NCI-H146 (cell line): ENCODE data around the gene ZNF3.

Experiments used
- DNase-seq: peaks from one replicate; lab custom pipeline; 2025; lab: John Stamatoyannopoulos, UW

The ZNF3 gene

DNA sequence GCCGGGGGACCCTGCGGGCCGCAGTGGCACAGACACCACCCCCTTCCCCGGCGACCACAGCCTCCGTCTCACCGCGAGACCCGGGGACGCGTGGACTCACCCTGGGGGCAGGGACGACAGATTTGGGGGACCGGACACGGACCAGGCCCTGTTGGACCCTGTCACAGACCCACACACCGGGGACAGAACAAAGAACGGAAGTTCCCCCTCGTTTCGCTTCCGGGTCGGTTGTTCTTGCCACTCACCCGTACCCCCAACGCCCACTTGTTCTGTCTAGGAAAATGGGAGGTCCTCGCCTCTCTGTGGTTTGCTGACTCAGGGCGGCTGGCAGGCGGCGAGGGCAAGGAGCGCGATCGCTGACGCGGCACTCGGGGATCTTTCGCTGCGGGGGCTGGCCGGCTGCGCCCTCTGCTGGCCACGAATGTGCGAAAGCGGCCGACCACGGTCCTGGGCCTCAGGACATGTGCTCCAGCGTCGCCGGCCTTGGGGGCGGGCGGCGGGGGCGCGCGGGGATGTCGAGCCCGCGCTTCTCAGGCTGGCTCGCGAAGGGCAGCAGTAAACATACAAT lies at the start of gene ZNF3:
TSS of gene ZNF3 (minus strand) at position 189 of the 568 bp plus-strand sequence. CDS start 4,366 bp downstream, outside the sequence.
- peak; percentile 99 for DNase-seq

DNA sequence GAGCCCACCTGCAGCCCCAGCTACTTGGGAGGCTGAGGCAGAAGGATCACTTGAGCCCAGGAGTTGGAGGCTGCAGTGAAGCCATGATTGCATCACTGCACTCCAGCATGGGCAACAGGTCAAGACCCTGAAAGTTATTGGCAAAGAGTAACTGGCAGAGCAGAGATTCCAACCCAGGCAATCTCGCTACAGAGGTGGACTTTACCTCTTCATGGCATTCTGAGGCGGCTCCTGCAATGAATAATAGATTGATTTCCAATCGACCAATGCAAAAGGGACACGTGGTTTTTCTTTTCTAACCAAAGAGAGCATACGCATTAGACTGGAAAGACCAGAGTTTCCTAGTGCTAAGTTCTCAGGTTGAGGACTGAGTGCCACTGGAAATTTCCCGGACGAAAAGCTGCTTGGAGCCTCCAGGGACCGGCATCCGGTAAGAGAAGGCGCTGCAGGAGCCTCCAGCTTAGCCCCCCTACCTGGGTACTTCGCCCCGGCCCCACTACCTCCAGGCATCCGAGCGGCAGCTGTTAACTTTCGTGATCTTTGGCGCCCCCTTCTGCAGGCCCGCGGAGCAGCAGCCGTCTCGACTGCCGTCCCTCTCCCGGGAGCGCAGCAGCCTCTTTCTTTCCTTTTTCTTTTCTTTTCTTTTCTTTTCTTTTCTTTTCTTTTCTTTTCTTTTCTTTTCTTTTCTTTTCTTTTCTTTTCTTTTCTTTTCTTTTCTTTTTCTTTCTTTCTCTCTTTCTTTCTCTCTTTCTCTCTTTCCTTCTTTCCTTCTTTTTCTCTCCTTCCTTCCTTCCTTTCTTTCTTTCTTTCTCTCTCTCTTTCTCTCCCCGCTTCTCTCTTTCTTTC lies 49.3 kb upstream of the ZNF3 start:
- DNase-seq: peak; percentile 75

DNA sequence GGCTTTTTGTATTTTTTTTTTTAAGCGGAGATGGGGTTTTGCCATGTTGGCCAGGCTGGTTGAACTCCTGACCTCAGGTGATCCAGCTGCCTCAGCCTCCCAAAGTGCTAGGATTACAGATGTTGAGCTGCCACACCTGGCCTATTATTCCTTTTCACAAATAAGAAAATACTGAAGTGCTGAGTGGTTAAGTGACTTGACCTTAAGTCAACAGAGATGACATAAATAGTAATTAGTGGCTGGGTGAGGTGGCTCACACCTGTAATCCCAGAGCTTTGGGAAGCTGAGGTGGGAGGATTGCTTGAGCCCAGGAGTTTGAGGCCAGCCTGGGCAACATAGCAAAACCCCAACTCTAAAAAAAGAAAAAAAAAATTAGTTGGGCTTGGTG lies 48.7 kb upstream of the ZNF3 start:
- DNase-seq: peak; percentile 77

DNA sequence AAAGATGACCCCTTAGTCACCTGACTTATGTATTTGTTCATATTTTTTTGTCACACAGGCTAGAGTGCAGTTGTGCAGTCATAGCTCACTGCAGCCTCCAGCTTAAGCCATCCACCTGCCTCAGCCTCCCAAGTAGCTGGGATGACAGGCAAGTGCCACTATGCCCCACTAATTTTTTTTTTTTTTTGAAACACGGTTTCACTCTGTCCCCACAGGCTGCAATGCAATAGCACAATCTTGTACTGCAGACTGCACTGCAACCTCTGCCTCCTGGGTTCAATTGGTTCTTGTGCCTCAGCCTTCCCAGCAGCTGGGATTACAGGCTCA lies 47.1 kb upstream of the ZNF3 start:
- no peak for DNase-seq

DNA sequence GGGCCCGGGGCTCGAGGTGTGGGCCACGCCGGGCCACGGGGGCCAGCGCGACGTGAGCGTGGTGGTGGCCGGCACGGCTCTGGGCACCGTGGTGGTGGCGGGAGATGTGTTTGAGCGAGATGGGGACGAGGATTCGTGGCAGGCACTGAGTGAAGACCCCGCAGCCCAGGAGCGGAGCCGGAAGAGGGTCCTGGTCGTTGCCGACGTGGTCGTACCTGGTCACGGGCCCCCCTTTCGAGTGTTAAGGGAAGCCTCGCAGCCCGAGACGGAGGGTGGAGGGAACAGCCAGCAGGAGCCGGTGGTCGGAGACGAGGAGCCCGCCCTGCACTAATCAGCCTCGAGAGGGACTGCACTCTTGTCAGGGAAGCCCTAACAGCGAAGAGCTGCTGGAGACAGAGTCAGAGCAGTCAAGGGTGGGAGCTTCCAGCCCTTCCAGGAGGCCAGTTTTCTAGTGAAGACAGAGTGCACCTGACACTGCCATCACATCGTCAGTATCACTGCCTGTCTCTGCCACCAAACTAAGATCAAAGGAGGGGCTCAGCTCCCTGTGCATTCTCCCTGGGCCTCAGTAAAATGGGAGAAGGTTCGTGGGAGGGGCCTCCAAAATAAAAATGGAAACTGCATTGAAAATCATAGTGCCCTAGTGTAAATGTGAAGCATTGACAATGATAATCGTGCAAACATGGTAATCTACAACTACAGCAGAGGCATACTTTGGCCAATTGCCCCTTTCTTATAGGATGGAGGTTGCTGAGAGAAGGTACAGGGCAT lies 46.5 kb upstream of the ZNF3 start:
- DNase-seq: peak; percentile 31

DNA sequence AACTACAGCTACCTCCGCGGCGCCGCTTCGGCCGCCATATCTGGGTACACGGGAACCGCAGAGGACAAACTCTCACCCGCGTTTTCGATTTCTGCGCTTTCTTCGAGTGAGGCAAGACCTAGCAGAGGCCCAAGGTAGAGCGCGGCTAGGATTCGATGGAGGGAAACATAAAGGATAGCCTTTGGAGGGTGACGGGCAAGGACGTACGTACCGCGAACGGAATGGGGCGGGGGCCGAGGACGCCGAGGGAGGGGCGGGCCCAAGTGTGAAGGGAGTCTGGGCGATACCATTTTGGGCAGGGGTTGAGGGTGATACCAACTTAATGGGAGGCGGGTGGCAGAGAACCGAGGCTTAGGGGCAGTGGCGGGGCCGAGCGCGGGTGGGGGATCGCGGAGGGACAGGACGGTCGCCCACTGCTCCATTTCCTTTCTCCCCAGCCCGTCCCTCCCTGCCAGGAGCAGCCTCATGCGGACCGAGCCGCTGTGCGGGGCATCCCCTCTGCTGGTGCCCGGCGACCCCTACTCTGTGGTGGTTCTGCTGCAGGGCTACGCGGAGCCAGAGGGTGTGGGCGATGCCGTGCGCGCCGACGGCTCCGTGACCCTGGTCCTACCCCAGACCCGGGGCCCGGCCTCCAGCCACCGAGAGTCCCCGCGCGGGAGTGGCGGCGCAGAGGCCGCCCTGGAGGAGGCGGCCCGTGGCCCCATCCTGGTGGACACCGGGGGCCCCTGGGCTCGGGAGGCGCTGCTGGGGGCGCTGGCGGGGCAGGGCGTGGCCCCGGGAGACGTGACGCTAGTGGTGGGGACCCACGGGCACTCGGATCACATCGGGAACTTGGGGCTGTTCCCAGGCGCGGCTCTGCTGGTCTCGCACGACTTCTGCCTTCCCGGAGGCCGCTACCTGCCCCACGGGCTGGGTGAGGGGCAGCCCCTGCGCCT lies 45.7 kb upstream of the ZNF3 start, which contains the start of gene MBLAC1:
TSS of gene MBLAC1 (plus strand) at position 37 of the 935 bp plus-strand sequence. CDS start at position 466, 429 bp downstream.
- peak; percentile 91 for DNase-seq

DNA sequence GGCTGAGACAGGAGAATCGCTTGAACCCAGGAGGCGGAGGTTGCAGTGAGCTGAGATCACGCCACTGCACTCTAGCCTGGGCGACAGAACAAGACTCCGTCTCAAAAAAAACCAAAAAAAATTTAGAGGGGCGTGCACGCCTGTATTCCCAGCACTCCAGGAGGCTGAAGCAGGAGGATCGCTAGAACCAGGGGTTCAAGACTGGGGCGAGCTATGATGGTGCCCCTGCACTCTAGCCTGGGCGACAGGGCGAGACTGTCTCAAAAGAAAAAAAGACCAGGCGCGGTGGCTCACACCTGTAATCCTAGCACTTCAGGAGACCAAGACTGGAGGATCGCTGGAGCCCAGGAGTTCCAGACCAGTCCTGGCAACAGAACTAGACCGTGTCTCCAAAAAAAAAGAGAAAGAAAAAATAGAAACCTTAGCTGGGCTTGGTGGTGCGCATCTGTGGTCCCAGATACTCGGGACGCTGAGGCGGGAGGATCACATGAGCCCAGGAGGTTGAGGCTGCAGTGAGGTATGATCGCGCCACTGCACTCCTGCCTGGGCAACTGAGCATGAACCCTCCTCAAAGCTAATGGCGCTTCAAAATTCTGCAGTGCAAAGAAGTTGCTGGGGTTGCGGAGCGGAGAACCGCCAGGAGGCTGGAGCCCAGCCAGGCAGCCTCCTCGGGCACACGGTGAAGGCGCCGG lies 44.9 kb upstream of the ZNF3 start:
- peak; percentile 39 for DNase-seq

DNA sequence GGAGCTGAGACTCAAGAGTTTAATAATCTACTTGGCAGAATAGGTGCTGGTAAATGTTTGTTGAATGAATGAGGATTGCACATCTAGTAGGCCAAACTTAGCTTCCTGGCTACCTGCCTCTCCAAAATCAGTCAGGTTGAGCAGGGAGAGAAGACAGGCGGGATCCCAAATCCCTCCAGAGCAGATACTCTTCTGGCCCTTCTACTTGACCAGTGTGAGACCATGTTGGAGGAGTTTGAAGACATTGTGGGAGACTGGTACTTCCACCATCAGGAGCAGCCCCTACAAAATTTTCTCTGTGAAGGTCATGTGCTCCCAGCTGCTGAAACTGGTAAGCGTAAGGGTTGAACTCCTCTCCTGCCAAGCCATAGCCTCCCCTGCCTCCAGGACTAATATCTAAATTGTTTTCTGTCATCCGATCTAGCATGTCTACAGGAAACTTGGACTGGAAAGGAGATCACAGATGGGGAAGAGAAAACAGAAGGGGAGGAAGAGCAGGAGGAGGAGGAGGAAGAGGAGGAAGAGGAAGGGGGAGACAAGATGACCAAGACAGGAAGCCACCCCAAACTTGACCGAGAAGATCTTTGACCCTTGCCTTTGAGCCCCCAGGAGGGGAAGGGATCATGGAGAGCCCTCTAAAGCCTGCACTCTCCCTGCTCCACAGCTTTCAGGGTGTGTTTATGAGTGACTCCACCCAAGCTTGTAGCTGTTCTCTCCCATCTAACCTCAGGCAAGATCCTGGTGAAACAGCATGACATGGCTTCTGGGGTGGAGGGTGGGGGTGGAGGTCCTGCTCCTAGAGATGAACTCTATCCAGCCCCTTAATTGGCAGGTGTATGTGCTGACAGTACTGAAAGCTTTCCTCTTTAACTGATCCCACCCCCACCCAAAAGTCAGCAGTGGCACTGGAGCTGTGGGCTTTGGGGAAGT lies 43.0 kb upstream of the ZNF3 start:
- DNase-seq: no peak

DNA sequence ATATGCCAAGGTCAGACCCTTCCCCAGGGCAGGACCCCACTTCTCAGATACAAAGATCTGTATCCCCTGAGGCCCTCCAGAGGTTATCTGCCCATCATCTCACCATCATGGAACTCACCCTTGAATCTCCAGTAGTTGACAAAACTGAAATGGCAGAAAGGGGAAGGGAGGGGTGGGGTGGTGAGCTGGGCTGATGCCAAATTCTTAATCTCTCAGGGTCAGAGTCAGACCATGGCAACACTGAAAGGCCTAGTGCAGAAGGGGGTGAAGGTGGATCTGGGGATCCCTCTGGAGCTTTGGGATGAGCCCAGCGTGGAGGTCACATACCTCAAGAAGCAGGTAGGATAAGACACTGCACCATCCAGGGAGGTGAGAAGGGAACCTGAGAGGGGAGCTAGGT lies 41.0 kb upstream of the ZNF3 start:
- DNase-seq: no peak

DNA sequence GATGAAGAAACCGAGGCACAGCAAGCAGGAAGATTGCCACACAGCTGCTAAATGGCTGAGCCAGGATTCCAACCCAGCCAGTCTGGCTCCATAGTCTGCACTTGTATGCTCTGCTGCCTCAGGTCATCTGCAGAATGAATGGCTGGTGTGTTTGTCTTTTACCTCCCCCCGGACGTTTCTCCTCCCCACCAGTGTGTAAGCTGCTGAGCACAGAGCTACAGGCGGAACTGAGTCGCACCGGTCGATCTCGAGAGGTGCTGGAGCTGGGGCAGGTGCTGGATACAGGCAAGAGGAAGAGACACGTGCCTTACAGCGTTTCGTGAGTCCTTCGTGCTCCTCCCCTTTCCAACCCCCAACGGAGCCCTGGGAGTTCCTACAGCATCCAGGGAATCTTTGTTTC lies 40.5 kb upstream of the ZNF3 start:
- DNase-seq: no peak

DNA sequence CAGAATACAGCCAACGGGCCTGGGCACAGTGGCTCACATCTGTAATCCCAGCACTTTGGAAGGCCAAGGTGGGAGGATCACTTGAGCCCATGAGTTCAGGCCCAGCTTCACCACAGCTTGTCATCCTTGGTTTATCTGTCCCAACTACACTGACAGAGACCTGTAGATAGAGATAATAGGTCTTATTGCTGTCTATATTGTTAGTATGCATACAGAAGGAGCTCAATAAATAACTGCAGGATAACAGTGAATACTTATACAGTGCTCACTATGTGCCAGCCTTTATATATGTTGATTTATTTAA lies 39.2 kb upstream of the ZNF3 start:
- DNase-seq: no peak

DNA sequence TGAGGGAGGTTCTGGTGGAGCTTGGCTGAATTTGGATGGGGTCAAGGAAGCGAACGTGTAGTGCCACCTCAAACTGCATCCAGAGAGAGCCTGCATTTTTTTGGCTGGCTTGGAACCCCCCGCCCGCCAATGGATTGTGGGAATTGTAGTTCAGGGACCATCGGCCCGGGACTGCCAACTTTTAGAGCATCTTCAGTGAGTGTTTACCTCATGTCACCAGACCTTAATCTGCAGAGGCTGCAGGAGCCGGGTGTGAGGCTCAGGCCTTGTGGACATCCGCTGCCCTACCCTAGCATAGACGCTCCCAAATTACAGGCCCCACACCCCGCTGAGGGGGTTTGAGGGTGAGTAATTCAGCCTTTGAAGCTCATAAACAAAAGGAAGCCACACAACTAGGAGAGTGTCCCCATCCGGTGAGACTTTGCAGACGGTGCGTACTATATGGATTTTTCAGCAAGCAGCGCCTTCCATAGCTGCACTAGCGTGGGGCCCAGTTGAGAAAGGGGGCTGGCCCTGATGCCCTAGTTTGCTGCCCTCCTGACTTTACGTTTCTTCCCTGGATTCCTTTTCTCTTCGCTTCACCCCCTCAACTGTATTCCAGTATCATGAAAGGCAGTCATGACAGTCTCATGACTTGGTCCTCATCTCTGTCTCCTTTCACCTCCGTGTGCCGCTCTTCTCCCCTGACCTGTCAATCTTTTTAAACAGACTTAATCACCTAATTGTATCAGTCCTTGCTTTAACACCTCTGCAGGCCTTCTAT lies 38.6 kb upstream of the ZNF3 start:
- peak; percentile 49 for DNase-seq

DNA sequence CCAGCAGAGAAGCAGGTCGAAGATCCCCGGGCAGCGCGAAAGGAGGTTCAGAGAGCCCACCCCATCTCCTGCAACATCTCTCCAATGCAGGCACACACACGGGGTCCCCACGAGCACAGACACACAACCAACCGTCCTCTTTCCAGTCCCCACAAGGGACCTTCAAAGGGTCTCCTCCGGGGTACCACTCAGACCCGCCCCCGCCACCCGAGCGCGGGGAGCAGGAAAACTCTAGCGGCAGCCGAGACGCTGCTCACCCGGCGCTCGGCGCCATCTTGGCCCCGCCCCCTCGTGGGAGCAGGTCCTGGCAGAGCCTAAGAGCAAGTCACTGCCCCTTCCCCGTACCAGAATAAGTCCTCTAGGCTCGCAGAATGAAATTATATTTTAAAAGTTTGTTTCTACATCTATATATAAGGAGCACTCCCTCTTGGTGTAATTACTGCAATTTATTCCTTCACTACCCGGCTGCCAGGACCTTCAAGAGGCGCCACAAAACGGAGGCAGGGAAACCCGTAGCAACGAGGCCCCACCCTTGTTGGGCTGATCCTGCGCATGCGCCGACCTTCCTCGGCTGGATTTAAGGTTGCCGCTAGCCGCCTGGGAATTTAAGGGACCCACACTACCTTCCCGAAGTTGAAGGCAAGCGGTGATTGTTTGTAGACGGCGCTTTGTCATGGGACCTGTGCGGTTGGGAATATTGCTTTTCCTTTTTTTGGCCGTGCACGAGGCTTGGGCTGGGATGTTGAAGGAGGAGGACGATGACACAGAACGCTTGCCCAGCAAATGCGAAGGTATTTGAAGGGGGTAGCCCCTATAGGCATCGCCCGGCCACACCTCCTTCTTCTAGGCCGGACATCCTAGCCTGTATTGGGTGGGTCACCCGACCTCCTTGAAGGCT lies 37.8 kb upstream of the ZNF3 start, which contains the start of the genes CNPY4 and TAF6:
TSS of gene CNPY4 (plus strand) at position 563 of the 898 bp plus-strand sequence. CDS start at position 674, 111 bp downstream.
TSS of gene TAF6 (minus strand) at position 287 of the 898 bp plus-strand sequence. CDS start 5,149 bp downstream, outside the sequence.
- peak; percentile 95 for DNase-seq

DNA sequence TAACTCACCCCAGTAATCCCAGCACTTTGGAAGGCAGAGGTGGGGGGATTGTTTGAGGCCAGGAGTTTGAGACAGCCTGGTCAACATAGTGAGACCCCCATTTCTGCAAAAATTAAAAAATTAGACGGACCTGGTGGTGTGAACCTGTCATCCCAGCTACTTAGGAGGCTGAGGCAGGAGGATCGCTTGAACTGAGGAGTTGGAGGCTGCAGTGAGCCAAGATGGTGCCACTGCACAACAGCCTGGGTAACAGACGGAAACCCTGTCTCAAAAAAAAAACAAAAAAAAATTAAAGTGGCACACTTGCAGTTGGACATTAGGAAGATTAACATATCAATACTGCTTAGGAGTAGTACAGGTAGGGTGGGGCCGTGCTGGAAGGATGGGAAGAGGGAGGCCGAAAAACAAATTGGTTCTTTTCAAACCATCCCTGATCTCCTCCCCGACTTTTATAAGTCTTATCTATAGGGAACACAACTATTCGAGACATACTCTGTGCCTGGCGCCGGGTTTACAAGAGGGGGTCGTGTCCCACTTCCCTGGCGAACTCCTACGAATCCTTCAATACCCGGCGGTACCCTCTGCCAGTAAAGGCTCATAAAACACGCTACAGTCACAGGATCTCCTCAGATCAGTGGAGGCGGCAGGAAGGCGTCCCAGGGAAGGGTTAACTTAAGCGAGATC lies 37.0 kb upstream of the ZNF3 start:
- no peak for DNase-seq

DNA sequence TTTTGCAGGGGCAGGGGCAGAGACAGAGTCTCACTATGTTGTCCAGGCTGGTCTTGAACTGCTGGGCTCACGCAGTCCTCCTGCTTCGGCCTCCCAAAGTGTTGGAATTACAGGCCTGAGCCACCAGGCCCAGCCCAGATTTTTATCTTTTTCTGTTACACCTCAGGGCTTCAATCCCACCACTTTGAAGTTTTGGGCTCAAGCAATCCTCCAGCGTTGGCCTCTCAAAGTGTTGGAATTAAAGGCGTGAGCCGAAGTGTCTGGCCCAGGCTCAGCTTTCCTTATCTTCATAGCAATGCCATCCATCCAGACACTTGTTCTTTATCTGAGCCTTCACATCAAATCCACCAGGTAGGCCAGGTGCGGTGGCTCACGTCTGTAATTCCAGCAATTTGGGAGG lies 33.5 kb upstream of the ZNF3 start:
- DNase-seq: no peak

DNA sequence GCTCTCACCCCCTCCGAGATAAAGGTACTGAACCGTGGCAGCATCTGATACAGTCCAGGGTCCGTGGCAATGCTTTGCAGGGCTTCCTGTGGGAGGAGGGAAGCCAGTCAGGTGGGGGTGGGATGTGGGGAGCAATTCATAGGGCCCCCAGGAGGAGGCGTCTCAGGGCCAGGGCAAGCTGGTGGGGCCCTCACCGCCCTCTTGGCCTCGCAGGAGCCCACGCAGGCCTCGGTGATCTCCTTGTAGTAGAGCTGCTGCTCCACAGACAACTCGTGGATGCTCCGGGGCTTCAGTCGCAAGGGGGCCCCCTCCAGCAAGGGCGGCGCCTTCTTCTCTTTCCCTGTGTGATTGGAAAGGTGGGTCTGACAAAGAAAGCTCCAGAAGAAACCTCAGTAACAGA lies 30.4 kb upstream of the ZNF3 start:
- no peak for DNase-seq

DNA sequence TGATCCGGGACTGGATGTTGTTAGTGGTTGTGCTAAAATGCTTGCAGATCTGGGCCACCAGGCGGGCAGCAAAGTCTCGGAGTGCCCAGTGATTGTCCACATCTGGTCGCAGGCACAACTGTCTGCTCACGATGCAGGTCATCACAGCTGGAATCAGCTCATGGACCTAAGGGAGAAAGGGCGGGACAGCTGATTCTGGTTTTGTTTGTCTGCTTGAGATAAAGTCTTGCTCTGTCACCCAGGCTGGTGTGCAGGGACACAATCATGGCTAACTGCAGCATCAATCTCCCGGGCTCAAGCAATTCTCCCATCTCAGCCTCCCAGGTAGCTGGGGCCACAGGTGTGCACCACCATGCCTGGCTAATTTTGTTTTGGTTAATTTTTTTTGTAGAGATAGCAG lies 29.6 kb upstream of the ZNF3 start:
- DNase-seq: no peak
